Trophoblast cell (in vitro differentiated cells and primary cell): ENCODE data around the gene VWF.
A peak's percentile ranks its signal among the peaks of the same experiment; 100 is the strongest.

Experiments used
- DNase-seq, 2 donors: peaks; one replicate each; pipeline ENCODE4 v3.0.0-alpha.2; 2016
- H2AFZ ChIP-seq: 2 replicates; pipeline ENCODE4 v1.6.1; 2013; ENCODE audit warnings: low read length, moderate library complexity, mild to moderate bottlenecking; ENCODE audit not compliant: insufficient read depth, poor library complexity
- H2AK5ac ChIP-seq: 2 replicates; pipeline ENCODE4 v1.6.1; 2013; ENCODE audit warnings: mild to moderate bottlenecking, low read length
- H2BK120ac ChIP-seq: 2 replicates; pipeline ENCODE4 v1.6.1; 2013; ENCODE audit warnings: low read length, mild to moderate bottlenecking, moderate library complexity; ENCODE audit not compliant: insufficient read depth, poor library complexity
- H2BK12ac ChIP-seq: 2 replicates; pipeline ENCODE4 v1.6.1; 2013; ENCODE audit warnings: mild to moderate bottlenecking, low read length, moderate library complexity
- H2BK5ac ChIP-seq: 2 replicates; pipeline ENCODE4 v1.6.1; 2013; ENCODE audit warnings: low read length, low read depth, moderate library complexity, mild to moderate bottlenecking; ENCODE audit not compliant: poor library complexity
- H3K14ac ChIP-seq: 2 replicates; pipeline ENCODE4 v1.6.1; 2013; ENCODE audit warnings: mild to moderate bottlenecking, low read length
- H3K18ac ChIP-seq: 2 replicates; pipeline ENCODE4 v1.6.1; 2013; ENCODE audit warnings: mild to moderate bottlenecking, low read length
- H3K23ac ChIP-seq: 2 replicates; pipeline ENCODE4 v1.6.1; 2013; ENCODE audit warnings: low read length
- H3K27ac ChIP-seq: 2 replicates; pipeline ENCODE4 v1.5.1; 2013; ENCODE audit warnings: low read depth, mild to moderate bottlenecking, inconsistent platforms, low read length, moderate library complexity
- H3K27me3 ChIP-seq: 2 replicates; pipeline ENCODE4 v1.6.1; 2013; ENCODE audit warnings: inconsistent platforms, mild to moderate bottlenecking, low read length, moderate library complexity; ENCODE audit not compliant: insufficient read depth
- H3K36me3 ChIP-seq, 2 experiments: 1 replicate in 1 of 2; 2 replicates in 1 of 2; pipeline ENCODE4 v1.6.1; 2013; ENCODE audit warnings: low read length in 2 of 2, mild to moderate bottlenecking in 2 of 2, moderate library complexity in 1 of 2; ENCODE audit not compliant: insufficient read depth in 2 of 2, control insufficient read depth in 1 of 2
- H3K4ac ChIP-seq: 2 replicates; pipeline ENCODE4 v1.6.1; 2013; ENCODE audit warnings: low read depth, mild to moderate bottlenecking, low read length, moderate library complexity
- H3K4me1 ChIP-seq, 2 experiments: 1 replicate in 1 of 2; 2 replicates in 1 of 2; pipeline ENCODE4 v1.6.1; 2013; ENCODE audit warnings: low read length in 2 of 2, mild to moderate bottlenecking in 2 of 2, moderate library complexity in 1 of 2; ENCODE audit not compliant: insufficient read depth in 2 of 2, control insufficient read depth in 1 of 2
- H3K4me2 ChIP-seq: 2 replicates; pipeline ENCODE4 v1.6.1; 2013; ENCODE audit warnings: inconsistent platforms, mild to moderate bottlenecking, low read length, moderate library complexity
- H3K4me3 ChIP-seq: 2 replicates; pipeline ENCODE4 v1.5.1; 2013; ENCODE audit warnings: mild to moderate bottlenecking, low read depth, low read length, inconsistent platforms
- H3K79me1 ChIP-seq: one replicate; pipeline ENCODE4 v1.6.1; 2013; ENCODE audit warnings: low read length
- H3K79me2 ChIP-seq: 2 replicates; pipeline ENCODE4 v1.6.1; 2013; ENCODE audit warnings: low read length, mild to moderate bottlenecking; ENCODE audit not compliant: control insufficient read depth, insufficient read depth, poor library complexity
- H3K9ac ChIP-seq: 2 replicates; pipeline ENCODE4 v1.6.1; 2013; ENCODE audit warnings: mild to moderate bottlenecking, low read length
- H3K9me3 ChIP-seq: 2 replicates; pipeline ENCODE4 v1.6.1; 2013; ENCODE audit warnings: low read depth, mild to moderate bottlenecking, control low read depth, inconsistent platforms, low read length; ENCODE audit not compliant: insufficient read depth
- H4K12ac ChIP-seq: 2 replicates; pipeline ENCODE4 v1.6.1; 2013; ENCODE audit warnings: low read depth, mild to moderate bottlenecking, low read length, moderate library complexity
- H4K8ac ChIP-seq: 2 replicates; pipeline ENCODE4 v1.6.1; 2013; ENCODE audit warnings: low read depth, mild to moderate bottlenecking, low read length, moderate library complexity
- H4K91ac ChIP-seq: one replicate; pipeline ENCODE4 v1.6.1; 2013; ENCODE audit warnings: low read depth, mild to moderate bottlenecking, low read length, moderate library complexity
- WGBS: extraction: QIAGEN DNeasy Blood & Tissue Kit; methylation state at CpG from one replicate; pipeline ENCODE4 v1.1.7; 2013; ENCODE audit warnings: missing lambda C conversion rate; ENCODE audit not compliant: insufficient read length, insufficient coverage; ENCODE audit errors: extremely low coverage; 5-methylcytosine and 5-hydroxymethylcytosine counted together

Gene VWF

GRCh38 chr12:6116471-6117021 is 7.9 kb downstream of the VWF start:
- peak overlapping the region; percentile 20 for H3K18ac ChIP-seq
- peak overlapping the region; percentile 69 for H3K14ac ChIP-seq
- H3K27me3 ChIP-seq = no peaks in the 10 kb centered on the region
- H3K79me2 ChIP-seq = no peaks in the 10 kb centered on the region
- peak overlapping the region; percentile 72 for H3K27ac ChIP-seq
- H4K12ac ChIP-seq = no peak overlapping the region
- no peak overlapping the region for H3K4me3 ChIP-seq
- peak overlapping the region; percentile 54 for H2BK5ac ChIP-seq
- no peak overlapping the region for H3K9ac ChIP-seq
- peak overlapping the region; percentile 62 for H2BK120ac ChIP-seq
- H3K36me3 ChIP-seq = no peaks in the 10 kb centered on the region
- H3K23ac ChIP-seq = no peak overlapping the region
- H4K8ac ChIP-seq = peak overlapping the region; percentile 14
- H3K79me1 ChIP-seq = peaks cover 30% of the 10 kb centered on the region
- H4K91ac ChIP-seq = peak overlapping the region; percentile 92
- WGBS = no CpG with 5 or more reads among the region's 14 CpGs
- DNase-seq = peak; percentile 67 to 78
- no peak overlapping the region for H2AK5ac ChIP-seq
- H3K9me3 ChIP-seq = peaks cover 4% of the 10 kb centered on the region
- peak overlapping the region; percentile 23 for H2BK12ac ChIP-seq
- H3K4me1 ChIP-seq = peaks cover 17 to 19% of the 10 kb centered on the region in 2 experiments
- peak overlapping the region; percentile 13 for H2AFZ ChIP-seq
- no peak overlapping the region for H3K4me2 ChIP-seq
- no peak overlapping the region for H3K4ac ChIP-seq

- Histone ChIP-seq H3K4me1 (peaks cover 17 to 19% of the 10 kb centered on the region in 2 experiments), H2BK12ac (no peak overlapping the region), H3K18ac (no peak overlapping the region), H3K36me3 (no peaks in the 10 kb centered on the region), H3K23ac (no peak overlapping the region), H2AK5ac (no peak overlapping the region), H3K9ac (no peak overlapping the region), H3K27me3 (no peaks in the 10 kb centered on the region), H3K27ac (no peak overlapping the region), H2AFZ (no peak overlapping the region), H3K4ac (no peak overlapping the region), H4K12ac (no peak overlapping the region), H3K79me1 (peaks cover 30% of the 10 kb centered on the region), H3K9me3 (peaks cover 4% of the 10 kb centered on the region), H3K4me3 (no peak overlapping the region), H3K14ac (no peak overlapping the region), H3K4me2 (no peak overlapping the region), H4K8ac (no peak overlapping the region), H2BK120ac (no peak overlapping the region), H3K79me2 (no peaks in the 10 kb centered on the region), H4K91ac (no peak overlapping the region), H2BK5ac (no peak overlapping the region)
- no peak for DNase-seq
- no CpG with 5 or more reads among the region's 6 CpGs for WGBS
Measured at GRCh38 chr12:6115389-6115788, 9.1 kb downstream of the VWF start.

- peaks cover 30% of the 10 kb centered on the region for H3K79me1 ChIP-seq
- no peak overlapping the region for H3K4me2 ChIP-seq
- H4K8ac ChIP-seq = no peak overlapping the region
- H3K9ac ChIP-seq = no peak overlapping the region
- no peaks in the 10 kb centered on the region for H3K36me3 ChIP-seq
- no CpG with 5 or more reads among the region's 6 CpGs for WGBS
- no peaks in the 10 kb centered on the region for H3K79me2 ChIP-seq
- H2AK5ac ChIP-seq = no peak overlapping the region
- no peak overlapping the region for H3K4me3 ChIP-seq
- no peak overlapping the region for H3K23ac ChIP-seq
- DNase-seq = no peak
- no peak overlapping the region for H3K27ac ChIP-seq
- H2BK120ac ChIP-seq = peak overlapping the region; percentile 23
- H3K18ac ChIP-seq = no peak overlapping the region
- H2BK5ac ChIP-seq = peak overlapping the region; percentile 5
- peak overlapping the region; percentile 37 for H3K14ac ChIP-seq
- H3K4ac ChIP-seq = no peak overlapping the region
- peak overlapping the region; percentile 30 for H4K91ac ChIP-seq
- peaks cover 4% of the 10 kb centered on the region for H3K9me3 ChIP-seq
- H4K12ac ChIP-seq = no peak overlapping the region
- no peaks in the 10 kb centered on the region for H3K27me3 ChIP-seq
- H3K4me1 ChIP-seq = peaks cover 17 to 19% of the 10 kb centered on the region in 2 experiments
- H2AFZ ChIP-seq = no peak overlapping the region
- peak overlapping the region; percentile 68 for H2BK12ac ChIP-seq
Measured at GRCh38 chr12:6114476-6114870, 10.0 kb downstream of the VWF start.

GRCh38 chr12:6113691-6114475 is 10.6 kb downstream of the VWF start:
- no peak overlapping the region for H3K4me3 ChIP-seq
- peaks cover 3% of the 10 kb centered on the region for H3K9me3 ChIP-seq
- H4K12ac ChIP-seq = no peak overlapping the region
- H3K18ac ChIP-seq = no peak overlapping the region
- no peaks in the 10 kb centered on the region for H3K79me2 ChIP-seq
- no peak overlapping the region for H3K23ac ChIP-seq
- no peak for DNase-seq
- no peaks in the 10 kb centered on the region for H3K27me3 ChIP-seq
- H3K9ac ChIP-seq = no peak overlapping the region
- H4K91ac ChIP-seq = peak overlapping the region; percentile 30
- H3K4me2 ChIP-seq = no peak overlapping the region
- H2AK5ac ChIP-seq = peak overlapping the region; percentile 42
- no peak overlapping the region for H3K14ac ChIP-seq
- no CpG with 5 or more reads among the region's 11 CpGs for WGBS
- no peak overlapping the region for H2AFZ ChIP-seq
- H3K4ac ChIP-seq = no peak overlapping the region
- H3K4me1 ChIP-seq = peaks cover 17 to 19% of the 10 kb centered on the region in 2 experiments
- peak overlapping the region; percentile 55 for H2BK12ac ChIP-seq
- H4K8ac ChIP-seq = peak overlapping the region; percentile 3
- no peaks in the 10 kb centered on the region for H3K36me3 ChIP-seq
- peaks cover 28% of the 10 kb centered on the region for H3K79me1 ChIP-seq
- H2BK5ac ChIP-seq = no peak overlapping the region
- H3K27ac ChIP-seq = no peak overlapping the region
- peak overlapping the region; percentile 54 for H2BK120ac ChIP-seq
